Activated naive CD8-positive, alpha-beta T cell treated with anti-CD3 and anti-CD28 coated beads, Interleukin-2, amount 50 U/mL, for 16 hours (primary cell): ENCODE measurements around the gene P2RX3.
"Not testable (repeated sequence)": the region's sequence is repeated elsewhere in the genome, so short reads cannot be mapped to it uniquely, and the experiment has no call there.

Source experiments
- DNase-seq: peaks from one replicate; pipeline ENCODE4 v3.0.0-alpha.2; 2020; ENCODE audit warnings: low read depth, low spot score

P2RX3 gene

DNA sequence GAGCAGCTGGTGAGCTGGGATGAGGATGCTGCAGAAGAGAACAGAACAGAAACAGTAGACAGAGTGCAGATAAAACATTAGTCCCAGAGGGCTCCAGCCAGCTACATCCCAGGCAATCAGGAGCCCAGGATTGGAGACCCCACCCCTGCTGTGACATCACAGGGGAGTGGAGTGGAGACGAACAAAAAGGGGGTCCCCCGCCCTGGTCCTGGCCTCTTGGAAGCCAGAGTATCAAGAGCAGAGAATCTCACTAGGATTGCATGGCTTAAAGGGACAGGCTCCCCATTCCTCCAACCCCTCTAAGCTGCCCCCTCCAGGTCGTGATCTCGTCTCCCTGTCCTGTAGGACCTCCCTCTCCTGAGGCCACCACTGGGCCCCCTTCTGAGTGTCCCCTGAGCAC, at the start of gene P2RX3:
Gene P2RX3, plus strand, starts transcription at position 211 of the 400 bp plus-strand sequence. CDS start 199 bp downstream, outside the sequence.
- DNase-seq = no peak

DNA sequence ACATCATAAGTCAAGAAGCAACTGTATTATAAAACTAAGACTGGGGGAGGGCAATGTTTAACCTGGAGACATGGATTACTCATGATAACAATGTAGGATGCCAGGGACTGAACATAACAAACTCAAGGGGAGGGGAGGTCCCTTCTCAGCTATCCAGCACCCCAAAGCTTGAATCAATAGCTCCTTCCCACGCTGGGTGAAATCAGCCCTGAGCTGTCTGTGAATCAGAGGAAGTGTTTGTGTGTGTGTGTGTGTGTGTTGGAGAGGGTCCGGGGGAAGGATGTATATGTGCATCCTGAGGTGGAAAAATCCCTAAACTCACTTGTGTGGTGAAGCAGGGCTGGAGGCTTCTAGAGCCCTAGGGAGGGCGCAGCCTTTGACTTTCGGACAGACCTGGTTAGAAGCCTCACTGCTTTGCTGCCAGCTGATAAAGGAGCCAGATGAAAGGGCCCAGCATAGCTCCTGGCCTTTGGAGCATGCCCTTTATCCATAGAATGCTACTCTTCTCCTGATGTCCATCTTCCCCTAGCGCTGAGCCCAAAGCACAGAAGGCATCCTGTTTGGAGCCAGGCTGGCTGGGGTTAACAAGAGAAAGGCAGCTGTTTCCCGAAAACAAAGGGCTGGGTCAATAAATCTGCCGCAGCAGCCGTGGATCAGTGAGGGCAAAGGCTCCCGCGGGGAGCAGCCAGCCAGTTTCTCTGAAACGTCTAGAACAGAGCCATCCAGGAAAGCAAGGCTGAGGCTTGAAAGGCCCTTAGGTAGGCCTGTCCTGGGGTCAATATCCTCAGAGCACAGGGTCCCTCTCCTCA, 49.2 kb upstream of the P2RX3 start:
- DNase-seq = no peak

GRCh38 chr11:57290288-57290687, 47.9 kb upstream of the P2RX3 start:
- no peak for DNase-seq

DNA sequence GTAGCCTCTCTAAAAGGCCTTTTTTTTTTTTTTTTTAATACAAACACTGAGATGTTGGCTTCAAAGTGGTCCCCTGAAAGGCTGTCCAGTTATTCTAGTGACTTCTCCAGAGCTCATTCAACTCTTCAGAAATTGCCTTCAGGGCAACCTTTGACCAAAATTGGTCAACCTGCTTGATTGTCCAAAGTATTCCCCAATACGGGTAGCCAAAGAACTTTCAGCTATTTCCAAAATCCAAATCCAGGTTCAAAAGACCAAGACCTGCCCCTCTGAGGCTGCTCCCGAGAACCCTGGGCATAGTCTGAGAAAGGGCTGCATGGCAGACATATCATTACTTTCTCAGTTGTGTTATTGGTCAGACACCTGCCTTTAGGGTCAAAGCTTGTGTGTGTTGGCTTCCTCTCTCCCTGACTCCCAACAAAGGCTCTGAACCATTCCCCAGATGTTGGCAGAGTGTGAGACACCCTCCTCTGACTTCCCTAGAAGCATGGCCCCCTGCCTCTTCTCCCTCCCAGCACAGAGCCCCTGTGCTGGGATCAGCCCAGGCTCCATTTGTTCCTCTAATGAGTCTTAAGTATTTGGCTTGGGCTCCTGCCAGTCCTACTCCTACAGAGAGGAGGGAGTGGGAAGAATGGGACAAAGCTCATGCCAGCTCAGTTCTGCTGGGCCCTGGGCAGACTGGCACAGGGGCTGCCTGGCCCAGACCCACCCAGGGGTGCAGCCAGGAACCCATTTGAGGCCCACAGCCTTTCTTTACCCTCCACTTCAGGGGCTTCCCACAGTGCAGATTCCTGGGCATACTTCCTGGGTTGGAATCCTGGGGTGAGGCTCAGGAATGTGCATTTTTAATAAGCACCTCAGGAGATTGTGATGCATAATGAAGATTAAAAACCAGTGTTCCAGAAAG, 43.7 kb upstream of the P2RX3 start:
- no peak for DNase-seq

- not testable (repeated sequence) for DNase-seq
Observed at GRCh38 chr11:57296205-57296604, 41.9 kb upstream of the P2RX3 start.

DNA sequence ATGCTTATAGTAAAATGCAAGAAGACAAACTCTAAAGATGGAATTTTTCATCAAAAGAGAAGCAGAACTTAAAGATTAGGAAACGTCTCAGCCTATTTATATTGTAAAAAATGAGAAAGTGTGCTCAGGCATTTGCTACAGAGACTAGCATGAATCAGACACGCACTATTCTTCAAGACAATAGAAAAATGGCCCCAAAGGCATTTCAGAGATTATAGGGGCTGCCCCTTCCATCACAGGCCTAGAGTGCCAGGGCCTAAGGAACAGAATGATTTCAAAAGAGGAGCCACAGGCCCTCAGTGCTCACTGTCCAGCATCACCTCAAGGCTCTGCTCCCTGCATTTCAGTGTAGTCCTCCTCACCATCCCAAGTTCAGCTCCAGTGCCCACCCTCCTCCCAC, 40.9 kb upstream of the P2RX3 start:
- DNase-seq = no peak

DNA sequence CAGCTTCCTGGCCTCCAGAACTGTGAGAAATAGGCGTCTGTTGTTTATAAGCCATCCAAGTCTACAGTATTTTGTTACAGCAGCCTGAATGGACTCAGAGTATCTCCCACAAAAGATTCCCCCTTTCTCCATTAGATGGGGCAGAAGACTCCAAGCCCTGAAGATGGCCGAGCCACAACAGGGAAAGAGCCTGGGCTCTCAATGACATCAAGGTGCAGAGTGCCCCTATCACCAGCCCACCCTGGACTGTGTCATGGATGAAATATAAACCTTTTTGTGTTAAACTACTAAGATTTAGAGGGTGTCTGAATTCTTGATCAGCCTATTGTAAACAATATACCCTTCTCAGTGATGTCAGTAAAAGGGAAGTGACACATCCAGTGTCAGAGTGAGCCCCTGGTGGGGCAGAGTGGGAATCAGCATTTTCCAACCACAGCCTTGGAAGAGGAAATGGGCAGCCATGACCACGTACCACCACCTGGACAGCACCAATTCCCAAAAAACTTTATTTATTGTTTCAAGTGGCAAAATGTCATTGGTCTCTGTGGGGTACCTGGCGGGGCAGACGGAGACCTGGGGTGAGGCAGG, 38.9 kb upstream of the P2RX3 start:
- no peak for DNase-seq

DNA sequence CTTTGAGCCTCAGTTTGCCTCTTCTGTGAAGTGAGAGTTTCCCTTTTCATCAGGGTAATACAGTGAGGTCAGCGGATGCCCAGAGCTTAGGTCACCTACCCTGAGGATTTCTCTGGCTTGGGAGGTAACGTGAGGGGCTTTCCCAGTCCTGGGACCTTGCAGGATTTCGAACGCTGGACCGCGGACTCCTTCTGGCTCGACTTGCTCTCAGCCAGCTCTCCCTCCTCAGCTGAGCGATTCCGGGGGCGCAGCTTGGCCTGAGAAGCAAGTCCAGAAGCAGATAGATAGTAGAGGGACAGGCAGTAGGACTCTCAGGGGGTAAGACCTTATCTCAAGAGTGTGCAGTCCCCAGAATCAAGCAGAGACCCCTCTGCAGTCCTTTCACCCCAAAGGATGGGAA, 37.4 kb upstream of the P2RX3 start:
- DNase-seq = no peak

DNA sequence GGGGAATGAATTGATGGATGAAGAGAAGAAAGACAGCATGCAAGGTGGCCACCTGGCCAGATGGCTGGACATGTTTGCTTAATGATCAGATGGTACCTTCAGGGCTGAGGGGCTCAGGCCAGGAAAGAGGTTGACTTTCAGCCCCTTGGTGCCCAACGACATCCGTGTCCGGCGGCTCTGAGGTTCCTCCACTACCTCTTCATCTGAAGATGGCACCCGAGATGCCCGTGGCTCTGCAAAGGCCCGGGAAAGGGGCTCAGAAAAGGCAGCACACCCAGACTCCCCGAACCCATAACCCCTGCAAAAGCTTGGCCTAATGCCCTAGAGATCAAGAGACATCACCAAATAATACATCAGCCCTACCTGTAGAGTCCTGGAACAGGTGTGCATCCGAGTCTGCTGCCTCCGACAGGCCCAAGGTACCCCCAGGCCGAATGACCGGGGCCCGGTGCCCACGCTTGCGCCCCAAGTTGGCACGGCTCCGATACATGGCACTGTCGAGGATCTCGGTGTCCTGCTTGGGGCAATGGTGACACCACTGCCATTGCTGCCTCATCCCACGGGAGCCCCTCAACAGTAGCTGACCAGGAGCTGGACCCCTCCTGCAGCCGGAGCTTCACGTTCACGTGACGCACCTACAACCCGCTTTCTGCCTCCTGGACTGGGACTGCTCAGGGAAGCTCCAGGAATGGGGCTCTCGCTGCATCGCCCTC, 36.3 kb upstream of the P2RX3 start:
- DNase-seq = no peak

- no peak for DNase-seq
Observed at GRCh38 chr11:57302489-57302888, 35.7 kb upstream of the P2RX3 start.

DNA sequence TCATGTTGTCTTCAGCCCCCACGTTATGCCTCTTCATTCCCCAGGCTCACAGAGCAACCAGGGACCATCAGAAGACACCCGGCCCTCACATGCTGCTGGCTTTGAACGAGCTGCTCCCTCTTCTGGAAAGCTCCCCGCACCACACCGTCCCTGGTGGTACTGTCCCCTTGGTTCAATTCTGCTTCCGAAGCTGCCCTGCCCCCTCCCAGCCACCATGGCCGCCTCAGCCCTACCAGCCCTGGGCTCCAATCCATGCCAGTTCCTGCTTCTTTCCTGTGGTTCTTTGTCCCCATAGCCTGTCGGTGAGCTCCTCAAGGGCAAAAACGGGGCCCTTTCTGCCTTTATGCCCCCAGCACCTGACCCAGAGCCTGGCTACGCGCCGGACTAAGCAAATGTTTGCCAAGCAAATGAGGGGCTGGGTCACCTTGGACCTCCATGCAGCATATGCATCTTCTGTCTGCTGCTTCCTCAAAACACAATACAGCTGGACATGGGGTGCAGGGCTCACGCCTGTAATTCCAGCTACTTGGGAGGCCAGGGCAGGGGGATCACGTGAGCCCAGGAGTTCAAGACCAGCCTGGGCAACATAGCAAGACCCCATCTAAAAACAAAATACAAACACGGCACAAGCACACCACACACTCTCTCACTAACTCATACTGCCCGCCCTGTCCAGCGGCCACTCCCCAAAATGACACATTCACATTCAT, 34.7 kb upstream of the P2RX3 start:
- no peak for DNase-seq

DNA sequence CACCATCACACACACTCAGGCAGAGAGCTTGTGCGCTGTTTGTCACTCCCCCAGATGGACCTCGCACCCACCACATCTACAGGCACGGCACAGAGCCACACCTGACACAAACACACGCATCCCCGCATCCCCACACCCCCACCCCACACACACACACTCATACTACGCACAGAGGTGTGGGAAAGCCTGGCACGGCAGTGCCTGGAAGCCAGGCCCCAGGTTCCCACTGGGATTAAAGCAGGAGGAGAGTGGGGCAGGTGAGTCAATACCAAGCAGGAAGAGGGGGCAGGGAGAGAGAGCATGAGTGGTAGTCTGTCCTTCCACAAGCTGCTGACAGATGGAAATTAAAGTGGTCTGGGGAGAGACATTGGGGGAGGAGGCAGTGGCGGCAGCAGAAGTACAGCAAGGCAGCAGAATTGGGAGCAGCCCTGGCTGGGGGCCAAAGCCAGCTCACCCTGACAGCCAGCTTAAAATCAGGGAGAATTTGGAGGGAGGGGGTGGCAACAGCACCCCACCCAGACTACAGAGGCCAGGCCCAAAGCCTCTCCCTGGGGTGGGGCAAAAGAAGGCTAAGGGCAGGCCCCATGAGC, 34.1 kb upstream of the P2RX3 start:
- DNase-seq = no peak

DNA sequence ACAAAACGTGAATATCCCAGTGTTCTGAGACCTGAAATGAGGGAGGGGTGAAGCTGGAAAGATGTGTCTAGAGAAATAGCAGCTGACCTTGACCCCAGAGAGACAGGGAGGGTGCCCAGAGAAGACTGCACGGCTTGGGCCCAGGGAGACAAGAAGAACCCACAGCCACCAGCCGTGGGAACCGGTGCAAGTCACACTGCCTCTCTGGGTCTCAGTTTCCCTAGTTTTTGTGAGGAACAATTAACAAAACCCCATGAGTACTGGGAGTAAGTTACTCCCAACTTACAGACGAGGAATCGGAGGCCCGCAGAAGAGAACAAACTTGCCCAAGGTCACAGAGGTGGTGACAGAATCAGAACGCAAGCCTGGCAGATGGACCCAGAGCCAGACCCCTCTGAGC, 32.6 kb upstream of the P2RX3 start:
- no peak for DNase-seq

- no peak for DNase-seq
Observed at GRCh38 chr11:57306161-57306876, 31.8 kb upstream of the P2RX3 start.

DNA sequence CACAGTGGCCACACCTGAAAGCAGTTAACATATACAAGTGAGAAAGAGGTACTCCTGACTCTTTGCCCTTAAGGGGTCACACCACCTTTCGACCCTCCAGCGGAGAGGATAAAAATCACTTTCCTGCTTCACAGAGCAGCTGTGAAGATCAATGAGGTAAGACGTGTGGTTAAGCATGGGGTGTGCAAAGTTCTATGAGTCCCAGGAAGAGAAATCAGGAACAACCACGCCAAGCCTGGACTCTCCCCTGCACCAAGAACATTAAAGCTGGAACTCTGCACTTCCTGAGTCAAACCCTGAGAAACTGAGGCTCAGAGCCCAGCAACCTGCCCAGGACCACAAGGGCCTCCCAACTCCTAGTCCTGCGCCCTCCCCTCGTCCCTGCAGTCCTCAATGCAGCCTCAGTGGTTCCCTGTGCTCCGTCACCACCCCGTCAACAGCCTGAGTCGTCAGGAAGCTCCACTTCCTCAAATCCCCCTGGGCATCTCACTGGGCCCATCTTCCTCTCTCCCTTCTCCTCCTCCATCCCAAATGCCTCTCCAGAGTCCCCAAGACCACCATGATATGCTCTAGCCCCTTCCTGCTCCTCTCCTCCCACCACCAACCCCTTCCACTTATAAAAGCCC, 31.1 kb upstream of the P2RX3 start:
- no peak for DNase-seq

DNA sequence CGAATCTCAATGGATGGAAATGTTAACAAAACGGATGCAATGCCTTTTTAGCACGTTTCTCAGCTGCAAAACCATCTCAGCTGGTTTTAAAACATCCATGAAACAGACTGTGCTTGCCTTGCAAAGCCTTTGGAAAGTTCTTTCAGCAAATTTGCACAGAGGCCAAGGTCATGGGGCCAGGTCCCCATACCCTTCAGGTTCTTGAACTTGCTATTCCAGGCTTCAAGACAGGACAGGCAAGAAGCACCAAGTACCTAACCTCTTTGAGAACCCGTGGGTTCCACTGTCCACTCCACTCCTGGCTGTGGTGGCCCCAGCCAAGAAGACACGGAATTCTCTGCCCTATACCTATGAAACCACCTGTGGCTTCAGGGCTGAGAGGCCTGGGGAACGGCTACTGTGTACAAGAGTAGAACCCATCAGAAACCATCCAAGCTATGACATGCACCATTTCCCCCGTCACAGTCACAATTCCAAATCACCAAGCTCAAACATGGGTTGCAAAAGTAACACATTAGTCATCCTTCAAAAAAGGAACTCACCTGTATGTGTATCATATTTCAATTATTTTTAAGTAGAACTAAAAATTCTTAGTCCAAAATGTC, 30.4 kb upstream of the P2RX3 start:
- no peak for DNase-seq

DNA sequence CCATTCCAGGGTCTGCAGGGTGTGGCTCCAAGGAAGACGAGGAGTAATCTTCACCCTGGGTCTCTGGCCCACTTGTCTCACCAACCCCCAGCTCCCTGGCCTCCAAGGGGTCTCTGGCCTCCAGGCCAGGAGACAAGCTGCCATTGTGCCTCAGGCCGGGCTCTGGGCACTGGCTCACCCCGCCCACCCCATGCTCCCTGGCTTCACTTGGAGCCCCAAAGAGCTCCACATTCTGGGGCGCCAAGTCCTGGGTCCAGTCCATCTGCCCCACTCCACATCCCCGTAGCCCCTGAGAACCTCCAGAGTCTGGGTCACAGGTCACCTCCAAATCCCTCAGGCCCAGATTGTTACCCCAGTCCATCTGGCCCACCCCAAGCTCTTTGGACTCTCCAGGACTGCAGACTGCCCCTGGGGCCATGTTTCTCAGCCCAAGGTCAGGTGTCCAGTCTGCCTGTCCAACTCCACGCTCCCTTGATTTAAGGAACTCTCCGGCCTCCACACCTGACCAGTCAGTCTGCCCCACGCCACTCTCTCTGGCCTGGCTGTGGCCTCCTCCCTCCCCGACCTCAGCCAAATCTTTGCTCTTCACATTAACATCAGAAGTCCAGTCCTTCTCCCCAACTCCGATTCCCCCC, 29.6 kb upstream of the P2RX3 start:
- DNase-seq = no peak
